T-helper 9 cell (primary cell): ENCODE results near the gene HRH1.
"Not testable (repeated sequence)": the region's sequence is repeated elsewhere in the genome, so short reads cannot be mapped to it uniquely, and the experiment has no call there.

Experiments
- DNase-seq: peaks from one replicate; pipeline ENCODE4 v3.0.0-alpha.2; 2020
- total RNA-seq, 2 donors: gene quantifications; one replicate each; lab custom pipeline; 2026; lab: John Stamatoyannopoulos, UW

Gene HRH1, protein sequence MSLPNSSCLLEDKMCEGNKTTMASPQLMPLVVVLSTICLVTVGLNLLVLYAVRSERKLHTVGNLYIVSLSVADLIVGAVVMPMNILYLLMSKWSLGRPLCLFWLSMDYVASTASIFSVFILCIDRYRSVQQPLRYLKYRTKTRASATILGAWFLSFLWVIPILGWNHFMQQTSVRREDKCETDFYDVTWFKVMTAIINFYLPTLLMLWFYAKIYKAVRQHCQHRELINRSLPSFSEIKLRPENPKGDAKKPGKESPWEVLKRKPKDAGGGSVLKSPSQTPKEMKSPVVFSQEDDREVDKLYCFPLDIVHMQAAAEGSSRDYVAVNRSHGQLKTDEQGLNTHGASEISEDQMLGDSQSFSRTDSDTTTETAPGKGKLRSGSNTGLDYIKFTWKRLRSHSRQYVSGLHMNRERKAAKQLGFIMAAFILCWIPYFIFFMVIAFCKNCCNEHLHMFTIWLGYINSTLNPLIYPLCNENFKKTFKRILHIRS
- total RNA-seq, result 0.24 to 1.0 reads per million in 2 donors

DNA sequence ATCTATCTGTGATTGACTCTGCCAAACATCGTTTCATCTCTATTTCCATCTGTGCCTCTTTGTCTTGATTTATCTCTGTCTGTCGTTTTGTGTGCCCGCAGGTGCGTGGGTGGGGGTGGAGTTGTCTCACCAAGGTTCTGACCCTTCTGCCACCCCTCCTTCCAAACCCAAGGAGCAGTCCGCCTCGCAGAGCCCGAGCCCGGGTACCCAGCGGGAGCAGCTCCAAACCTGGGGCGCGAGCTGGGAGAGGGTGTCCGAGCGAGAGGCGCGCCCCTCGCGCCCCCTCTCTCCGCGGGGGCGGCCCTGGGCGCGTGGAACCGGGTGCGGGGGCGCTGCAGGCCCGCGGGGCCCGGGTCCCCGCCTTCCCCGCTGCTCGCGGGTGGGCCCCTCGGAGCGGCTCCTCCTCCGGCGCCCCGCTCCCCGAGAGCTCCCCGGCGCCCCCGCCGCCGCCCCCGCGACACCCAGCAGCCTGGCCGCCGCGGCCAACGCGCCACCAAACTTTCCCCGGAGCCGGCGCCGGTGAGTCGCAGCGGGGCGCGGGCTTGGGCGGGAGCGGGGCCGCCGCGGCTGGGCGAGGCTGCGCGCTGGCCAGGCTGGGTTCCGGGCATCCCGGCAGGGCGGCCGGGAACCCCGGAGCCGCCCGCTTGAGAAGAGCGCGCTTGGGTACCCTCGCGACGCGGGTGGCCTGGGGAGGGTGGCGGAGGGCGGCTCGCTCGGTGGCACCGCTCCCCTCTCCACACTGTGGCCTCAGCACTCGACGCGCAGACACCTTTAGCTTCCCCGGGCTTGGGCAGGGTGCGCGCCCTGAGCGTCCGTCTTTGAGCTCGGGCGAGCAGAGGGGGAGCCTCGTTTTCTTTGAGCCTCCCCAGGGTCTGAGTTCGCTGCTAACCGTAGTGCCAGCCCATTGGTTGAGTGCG is at the start of gene HRH1:
Gene HRH1 (plus strand): TSS at position 458 of the 917 bp plus-strand sequence. CDS start 104,545 bp downstream, outside the sequence.
- DNase-seq, result no peak

DNA sequence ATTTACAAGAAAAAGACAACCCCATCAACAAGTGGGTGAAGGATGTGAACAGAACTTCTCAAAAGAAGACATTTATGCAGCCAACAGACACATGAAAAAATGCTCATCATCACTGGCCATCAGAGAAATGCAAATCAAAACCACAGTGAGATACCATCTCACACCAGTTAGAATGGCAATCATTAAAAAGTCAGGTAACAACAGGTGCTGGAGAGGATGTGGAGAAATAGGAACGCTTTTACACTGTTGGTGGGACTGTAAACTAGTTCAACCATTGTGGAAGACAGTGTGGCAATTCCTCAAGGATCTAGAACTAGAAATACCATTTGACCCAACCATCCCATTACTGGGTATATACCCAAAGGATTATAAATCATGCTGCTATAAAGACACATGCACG is 41.0 kb upstream of the HRH1 start:
- DNase-seq, result not testable (repeated sequence)

DNA sequence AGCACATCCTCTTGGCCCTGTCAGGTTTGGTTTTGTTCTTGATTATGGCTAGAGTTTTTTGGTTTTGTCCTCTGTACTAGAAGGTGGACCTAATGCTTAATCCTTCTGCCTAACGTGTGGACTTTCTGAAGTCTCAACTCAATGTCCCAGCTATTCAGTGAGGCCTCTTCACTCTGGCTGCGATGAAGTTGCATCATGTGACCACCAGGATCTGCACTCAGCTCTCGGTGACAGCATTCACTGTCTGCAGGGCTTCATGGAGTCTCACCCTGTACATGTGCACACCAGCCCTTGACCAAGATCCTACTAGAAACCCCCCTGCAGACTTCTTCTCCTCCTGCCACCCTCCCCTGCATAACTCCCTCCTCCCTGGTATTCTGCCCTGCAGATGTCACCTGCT is 38.7 kb upstream of the HRH1 start:
- DNase-seq, result no peak

DNA sequence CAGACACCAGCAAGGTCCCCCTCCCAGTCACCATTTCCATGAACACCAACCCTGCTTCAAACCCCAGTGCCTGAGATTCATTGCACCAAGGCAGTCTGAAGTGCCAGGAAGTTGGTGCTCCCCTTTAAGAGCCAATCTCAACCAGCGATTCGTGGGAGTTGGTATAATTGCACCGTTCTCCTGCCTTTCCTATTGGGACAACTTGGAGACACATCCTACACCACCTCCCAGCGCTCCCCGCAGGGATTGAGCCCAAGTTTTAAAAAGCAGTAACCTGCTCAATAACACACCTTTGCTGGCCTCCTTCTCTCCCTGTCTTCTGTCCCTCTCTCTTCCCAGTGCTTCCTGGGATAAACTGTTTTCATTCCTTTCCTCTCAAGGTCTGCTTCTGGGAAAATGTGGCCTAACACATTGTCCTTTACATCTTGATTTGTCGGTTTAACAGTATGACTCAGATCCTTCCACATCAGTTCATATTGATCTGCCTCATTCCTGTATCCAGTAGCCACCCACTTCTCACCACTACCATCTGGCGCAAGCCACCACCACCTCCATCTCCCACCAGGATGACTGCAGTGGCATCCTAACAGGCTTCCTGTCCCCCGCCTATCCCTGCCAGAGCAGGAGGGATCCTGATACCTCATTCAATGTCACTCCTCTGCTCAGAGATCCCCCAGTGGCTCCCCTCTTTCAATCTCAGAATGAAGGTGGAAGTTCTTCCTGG is 37.8 kb upstream of the HRH1 start:
- no peak for DNase-seq

DNA sequence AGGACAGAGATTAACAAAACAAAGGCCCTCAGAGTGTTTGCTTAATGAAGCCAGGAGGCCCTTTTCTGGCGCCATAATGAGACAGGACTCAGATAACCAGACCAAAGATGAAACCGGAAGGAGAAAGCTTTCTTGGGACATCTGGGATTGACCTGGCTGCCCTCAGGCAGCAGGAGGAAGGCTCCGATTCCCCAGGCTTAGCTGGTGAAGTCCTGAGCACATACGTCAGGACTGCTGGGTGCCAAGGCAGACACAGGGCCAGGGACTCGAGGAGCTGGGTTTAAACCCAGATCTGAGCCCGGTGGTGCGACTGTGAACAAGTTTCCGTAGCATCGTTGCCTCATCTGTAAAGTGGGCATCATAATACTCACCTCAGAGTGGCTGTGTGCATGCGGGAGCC is 36.7 kb upstream of the HRH1 start:
- no peak for DNase-seq

DNA sequence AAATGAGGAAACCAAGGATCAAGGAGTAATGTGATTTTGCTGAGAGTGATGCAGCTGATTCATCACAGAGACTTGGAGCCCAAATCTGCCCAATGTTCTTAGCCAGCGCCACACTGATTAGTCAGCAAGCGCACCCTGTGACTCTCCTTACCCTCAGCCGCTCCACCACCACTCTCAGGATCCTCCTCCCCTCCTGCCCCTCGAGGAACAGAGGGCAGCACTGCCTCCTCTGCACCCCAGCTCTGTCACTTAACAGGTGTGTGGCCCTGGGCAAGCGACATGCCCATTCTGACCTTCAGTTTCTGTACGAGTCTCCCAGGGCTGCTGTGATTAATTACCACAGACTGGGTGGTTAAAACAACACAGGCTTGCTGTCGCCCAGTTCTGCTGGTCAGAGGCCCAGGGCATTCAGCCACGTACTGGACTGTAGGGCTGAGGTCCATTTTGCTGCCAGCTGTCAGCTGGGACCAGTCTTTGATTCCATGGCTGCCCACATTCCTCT is 36.1 kb upstream of the HRH1 start:
- no peak for DNase-seq

DNA sequence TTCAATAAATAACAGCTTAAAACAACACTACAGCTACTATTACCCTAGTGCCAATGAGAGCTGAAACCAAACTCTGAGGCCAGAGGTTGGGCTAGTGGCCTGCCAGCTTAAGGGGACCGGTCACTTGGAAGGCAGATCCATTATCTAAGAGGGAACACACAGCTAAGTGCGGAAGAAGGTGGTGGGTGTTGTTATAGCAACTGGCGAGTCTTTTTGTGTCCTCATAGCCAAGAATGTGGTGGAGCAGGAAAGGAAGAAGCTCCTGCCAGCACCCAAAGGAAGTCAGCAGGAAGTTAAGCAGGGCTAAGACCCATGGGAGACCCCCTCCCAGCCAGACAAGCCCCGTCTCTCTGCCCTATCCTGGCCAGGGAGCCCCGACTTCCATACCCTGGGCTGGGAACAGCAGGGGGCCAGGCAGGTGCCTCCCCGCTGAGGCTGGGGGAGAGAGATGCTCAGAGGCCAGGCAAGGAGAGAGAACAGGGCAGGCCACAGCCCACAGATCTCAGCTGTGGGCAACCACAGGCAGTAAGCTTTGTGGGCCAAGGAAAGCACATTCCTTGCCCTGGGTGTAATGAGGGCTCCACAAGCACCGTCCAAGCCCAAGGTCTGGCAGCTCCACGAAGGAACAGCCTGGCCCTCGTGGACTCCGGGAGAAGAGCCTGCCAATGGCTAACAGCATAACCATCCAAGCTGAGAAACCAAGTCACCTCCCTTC is 34.0 kb upstream of the HRH1 start:
- no peak for DNase-seq

DNA sequence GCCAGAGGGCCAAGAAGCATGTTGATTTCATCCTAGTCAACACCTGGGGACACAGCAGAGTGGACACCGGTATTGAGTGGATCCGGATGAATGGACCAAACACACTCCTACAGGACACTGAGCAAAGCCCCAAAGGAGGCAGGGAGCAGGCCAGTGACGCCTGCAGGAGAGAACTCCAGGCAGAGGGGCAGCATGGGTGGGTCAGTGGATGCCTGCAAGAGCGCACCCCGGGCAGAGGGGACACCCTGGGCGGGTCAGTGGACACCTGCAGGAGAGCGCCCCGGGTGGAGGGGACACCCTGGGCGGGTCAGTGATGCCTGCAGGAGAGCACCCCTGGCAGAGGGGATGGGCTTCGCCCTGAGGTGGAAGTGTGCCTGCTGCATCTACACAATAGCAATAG is 27.6 kb upstream of the HRH1 start:
- no peak for DNase-seq

DNA sequence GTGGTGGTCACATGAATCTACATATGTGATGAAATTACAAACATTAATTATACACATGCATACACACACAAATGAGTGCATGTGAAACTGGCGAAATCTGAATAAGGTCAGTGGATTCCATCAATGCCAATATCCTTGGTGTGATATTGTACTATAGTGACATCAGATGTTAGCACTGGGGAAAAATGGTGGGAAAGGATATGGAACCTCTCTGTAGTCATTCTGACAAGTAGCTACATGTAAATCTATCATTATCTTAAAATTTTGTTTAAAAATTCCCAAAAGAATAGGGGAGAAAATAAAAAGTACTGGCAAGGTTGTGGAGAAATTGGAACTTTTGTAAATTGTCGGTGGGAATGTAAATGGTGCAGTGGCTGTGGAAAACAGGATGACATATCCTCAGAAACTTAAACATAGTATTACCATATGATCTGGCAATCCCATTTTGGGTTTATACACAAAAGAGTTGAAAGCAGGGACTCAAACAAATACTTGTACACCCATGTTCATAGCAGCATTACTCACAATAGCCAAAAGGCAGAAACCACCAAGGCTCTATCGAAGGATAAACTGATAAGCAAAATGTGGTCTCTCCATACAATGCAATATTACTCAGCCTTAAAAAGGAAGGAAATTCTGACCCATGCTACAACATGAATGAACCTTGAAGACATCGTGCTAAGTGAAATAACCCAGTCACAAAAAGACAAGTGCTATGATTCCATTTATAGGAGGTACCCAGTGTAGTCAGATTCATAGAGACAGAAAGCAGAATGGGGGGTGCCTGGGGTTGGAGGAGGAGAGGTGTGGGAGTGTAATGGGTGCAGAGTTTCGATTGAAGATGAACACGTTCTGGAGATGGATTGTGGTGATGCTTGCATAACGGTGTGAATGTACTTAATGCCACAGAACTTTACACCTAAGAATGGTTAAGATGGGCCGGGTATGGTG is 25.3 kb upstream of the HRH1 start:
- no peak for DNase-seq

DNA sequence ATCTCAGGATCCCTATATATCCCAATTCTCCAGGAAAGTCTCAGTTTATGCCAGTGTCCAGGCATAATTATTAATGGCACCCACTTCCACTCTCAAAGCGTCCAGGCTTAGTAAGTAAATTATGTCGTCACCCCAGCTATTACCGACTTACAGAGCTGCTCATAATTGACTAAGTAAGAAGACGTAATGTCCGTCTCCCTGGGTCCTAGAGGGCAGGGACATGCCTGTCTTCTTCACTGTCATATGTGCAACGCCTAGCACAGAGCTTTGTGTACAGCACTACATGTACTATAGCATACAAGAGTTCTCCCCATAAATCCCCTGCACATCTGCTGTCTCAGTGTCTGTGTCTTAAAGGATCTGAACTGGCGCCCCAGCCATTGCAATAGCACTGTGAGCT is 23.9 kb upstream of the HRH1 start:
- no peak for DNase-seq

DNA sequence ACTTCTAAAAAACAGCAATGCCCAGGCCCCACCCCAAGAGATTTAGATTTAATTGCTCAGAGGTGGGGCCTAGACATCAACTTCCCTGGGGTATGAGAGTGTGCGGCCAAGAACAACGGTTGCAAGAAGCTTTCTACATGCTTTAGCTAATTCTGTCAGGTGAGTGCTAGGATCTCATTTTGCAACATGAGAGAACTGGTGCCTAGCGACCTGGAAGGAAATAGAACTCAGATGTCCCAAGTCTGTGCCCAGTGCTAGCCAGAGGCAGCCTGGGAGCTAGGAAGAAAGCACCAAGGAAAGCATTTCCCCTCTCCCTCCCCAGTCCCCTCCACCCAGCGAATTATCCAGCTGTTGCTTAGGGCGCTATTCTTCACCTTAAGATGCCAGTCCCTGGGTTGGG is 22.9 kb upstream of the HRH1 start:
- no peak for DNase-seq

DNA sequence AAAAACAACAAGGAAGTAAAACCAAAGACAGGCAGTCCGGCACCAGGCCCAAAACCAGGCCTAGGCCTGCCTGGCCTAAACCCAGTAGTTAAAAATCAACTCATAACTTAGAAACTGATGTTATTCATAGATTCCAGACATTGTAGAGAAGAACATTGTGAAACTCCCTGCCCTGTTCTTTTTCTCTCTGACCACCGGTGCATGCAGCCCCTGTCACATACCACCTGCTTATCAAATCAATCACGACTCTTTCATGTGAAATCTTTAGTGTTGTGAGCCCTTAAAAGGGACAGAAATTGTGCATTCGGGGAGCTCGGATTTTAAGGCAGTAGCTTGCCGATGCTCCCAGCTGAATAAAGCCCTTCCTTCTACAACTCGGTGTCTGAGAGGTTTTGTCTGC is 22.4 kb upstream of the HRH1 start:
- DNase-seq, result not testable (repeated sequence)

DNA sequence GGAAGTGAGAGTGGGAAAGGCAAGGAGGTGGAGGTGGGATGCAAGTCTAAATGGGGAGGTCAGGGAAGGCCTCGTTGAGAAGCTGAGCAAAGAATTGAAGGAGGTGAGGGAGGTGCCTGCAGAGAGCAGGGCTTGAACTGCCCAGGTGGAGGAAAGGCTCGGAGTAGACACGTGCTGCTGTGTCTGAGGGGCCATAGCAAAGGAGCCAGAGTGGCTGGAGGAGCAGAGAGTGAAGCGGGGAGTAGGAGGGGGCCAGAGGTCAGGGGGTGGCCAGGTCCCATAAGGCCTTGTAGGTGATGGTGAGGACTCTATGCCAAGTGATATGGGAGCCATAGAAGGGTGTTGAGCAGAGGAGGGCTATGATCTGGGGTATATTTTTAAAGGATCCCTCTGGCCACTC is 21.4 kb upstream of the HRH1 start:
- no peak for DNase-seq

DNA sequence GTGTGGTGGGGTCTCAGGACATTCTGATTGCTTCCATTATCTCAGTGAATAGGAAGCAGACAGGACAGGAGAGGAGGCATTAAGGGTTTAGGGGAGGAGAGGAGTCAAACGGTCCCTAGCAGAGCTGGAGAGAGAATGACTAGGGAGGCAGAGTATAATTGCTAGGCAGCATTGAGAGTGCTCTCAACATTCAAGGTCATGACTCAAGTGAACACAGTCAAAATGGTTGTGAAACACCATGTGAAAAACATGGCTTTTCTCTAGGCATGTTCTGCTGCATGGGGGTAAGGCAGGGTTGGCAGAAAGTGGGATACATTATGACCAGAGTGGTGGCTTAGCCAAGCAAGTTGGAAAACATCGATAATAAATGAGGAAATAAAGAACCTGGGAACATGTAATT is 19.5 kb upstream of the HRH1 start:
- DNase-seq, result no peak

DNA sequence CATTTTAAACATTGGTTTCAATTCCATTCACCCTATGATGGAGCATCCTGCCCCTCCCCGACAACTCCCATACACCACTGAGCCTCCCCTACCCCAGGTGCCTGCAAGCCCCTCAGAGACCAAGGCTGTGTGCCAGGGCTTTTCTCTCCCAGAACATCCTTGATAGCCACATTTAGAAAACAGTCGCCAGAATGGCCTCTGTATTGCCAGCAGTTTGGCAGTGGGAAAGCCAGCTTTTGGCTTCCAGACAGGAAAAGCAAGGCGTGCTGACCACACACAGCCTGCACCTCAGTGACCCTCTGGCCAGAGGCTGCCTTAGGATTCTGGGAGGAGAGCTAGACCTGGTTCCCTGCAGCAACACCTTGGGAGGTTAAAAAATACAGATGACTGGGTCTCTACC is 18.2 kb upstream of the HRH1 start:
- no peak for DNase-seq

DNA sequence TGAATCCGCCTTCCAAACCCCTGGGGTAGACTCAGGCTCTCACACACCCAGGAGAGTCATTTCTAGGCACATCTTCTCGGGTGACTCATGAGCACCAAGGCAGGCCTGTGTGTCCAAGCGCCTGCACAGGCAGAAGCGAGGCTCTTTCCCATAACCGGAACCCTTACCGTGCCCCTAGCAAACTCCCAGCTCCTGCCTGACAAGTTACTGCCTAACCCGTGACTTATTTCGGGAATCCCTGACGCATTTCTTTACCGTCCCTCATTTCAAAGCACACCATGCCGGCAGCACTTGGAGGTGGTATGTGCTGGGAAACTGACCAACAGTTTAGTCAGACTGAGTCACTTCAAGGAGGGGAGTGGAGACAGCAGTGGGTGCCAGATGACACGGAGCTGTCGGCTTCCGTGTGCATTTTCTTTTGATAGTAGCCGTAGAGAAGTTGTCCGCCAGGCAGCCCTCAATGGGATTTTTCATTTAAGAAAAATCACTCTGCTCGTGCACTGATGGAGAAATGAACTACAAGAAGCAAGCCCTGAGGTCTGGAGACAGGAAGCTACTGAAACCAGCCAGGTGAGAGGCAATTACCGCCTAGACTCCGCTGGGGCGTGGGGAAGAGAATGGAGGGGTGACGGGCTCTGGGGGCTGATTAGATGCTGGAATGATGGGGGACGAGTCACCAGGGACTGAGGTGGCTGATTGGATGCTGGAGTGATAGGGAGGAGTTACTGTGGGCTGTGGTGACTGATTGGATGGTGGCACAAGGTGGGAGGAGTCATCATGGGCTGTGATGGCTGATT is 17.3 kb upstream of the HRH1 start:
- no peak for DNase-seq

DNA sequence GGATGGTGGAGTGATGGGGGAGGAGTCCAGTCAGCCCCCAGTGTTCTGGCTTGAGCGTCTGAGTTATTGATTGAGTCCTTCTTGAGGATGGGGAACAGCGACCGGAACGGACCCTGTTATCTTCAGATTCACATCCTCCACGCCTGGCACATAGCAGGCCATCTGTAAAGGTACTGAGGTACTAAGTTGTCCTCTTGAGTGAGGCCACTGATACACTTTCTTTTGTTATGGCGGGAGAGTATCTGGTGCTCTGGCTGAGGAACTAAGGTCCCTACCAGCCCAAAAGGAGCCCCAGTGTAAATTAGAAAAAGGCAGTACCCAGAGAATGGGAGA is 16.7 kb upstream of the HRH1 start:
- DNase-seq, result no peak

DNA sequence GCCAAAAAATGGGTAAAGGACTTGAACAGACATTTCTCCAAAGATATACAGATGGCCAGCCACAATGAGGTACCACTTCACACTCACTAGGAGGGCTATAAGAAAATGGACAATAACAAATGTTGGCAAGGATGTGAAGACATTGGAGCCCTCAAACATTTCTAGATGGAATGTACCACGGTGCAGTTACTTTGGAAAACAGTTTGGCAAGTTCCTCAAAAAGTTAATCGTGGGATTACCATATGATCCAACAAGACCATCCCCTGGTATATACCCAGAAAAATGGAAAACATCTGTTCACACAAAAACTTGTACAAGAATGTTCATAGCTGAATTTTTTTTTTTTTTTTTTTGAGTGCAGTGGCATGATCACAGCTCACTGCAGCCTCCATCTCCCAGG is 15.9 kb upstream of the HRH1 start:
- DNase-seq, result no peak

DNA sequence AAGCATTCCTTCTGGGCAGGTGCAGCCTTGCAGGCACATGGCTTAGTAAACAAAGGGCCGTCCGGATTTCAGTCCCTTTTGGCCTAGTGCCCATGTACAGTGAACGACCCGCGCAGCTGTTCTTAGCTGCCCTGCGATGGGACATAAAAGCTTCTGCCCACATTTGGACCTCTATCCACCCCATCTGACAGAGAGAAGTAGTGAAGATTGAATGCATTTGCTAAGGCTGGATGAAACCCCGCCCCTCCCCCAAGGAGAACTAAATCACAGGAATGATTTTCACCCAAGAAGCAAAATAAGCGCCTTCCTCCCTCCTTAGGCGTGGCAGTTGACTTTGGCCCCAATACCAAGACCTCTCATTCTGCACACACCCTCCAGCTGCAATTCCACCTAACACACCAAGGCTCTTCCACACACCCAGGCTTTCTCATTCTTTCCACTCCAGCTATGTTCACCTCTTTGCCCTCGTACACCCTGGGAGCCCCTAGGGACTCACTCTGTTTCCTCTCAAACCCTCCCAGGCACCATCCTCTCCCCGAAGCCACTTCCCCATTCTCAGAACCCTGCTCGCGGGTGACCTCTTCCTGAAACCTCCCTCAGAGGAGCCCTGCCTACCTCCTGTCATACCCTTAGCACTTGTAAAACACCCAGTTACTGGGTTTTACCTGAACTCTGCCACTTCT is 14.1 kb upstream of the HRH1 start:
- DNase-seq, result no peak

DNA sequence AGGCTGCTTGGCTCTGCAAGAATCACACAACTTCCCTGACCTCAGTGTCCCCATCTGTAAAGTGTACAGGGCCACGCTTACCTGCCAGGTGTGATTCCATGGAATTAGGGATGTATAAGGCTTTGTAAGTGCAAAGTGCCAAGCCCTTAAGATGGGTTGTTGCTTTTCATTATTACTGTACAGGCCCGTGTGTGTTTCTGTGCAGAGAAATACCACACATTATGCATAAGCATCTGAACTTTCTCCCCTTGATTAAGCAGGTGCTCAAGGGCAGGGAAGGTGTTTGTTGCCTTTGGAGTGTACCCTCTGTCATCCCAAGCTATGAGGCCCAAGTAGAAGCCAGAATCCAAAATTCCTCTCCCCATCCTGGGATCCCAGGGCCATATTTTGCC is 13.6 kb upstream of the HRH1 start:
- DNase-seq, result no peak
